Trophoblast cell (in vitro differentiated cells and primary cell): Measurements from ENCODE around the gene MAP4K3.

Experiments
- DNase-seq, 2 donors: peaks; one replicate each; pipeline ENCODE4 v3.0.0-alpha.2; 2016
- H2AFZ ChIP-seq: 2 replicates; pipeline ENCODE4 v1.6.1; 2013; ENCODE audit warnings: low read length, moderate library complexity, mild to moderate bottlenecking; ENCODE audit not compliant: insufficient read depth, poor library complexity
- H2AK5ac ChIP-seq: 2 replicates; pipeline ENCODE4 v1.6.1; 2013; ENCODE audit warnings: mild to moderate bottlenecking, low read length
- H2BK120ac ChIP-seq: 2 replicates; pipeline ENCODE4 v1.6.1; 2013; ENCODE audit warnings: low read length, mild to moderate bottlenecking, moderate library complexity; ENCODE audit not compliant: insufficient read depth, poor library complexity
- H2BK12ac ChIP-seq: 2 replicates; pipeline ENCODE4 v1.6.1; 2013; ENCODE audit warnings: mild to moderate bottlenecking, low read length, moderate library complexity
- H2BK5ac ChIP-seq: 2 replicates; pipeline ENCODE4 v1.6.1; 2013; ENCODE audit warnings: low read length, low read depth, moderate library complexity, mild to moderate bottlenecking; ENCODE audit not compliant: poor library complexity
- H3K14ac ChIP-seq: 2 replicates; pipeline ENCODE4 v1.6.1; 2013; ENCODE audit warnings: mild to moderate bottlenecking, low read length
- H3K18ac ChIP-seq: 2 replicates; pipeline ENCODE4 v1.6.1; 2013; ENCODE audit warnings: mild to moderate bottlenecking, low read length
- H3K23ac ChIP-seq: 2 replicates; pipeline ENCODE4 v1.6.1; 2013; ENCODE audit warnings: low read length
- H3K27ac ChIP-seq: 2 replicates; pipeline ENCODE4 v1.5.1; 2013; ENCODE audit warnings: low read depth, mild to moderate bottlenecking, inconsistent platforms, low read length, moderate library complexity
- H3K27me3 ChIP-seq: 2 replicates; pipeline ENCODE4 v1.6.1; 2013; ENCODE audit warnings: inconsistent platforms, mild to moderate bottlenecking, low read length, moderate library complexity; ENCODE audit not compliant: insufficient read depth
- H3K36me3 ChIP-seq, 2 experiments: 1 replicate in 1 of 2; 2 replicates in 1 of 2; pipeline ENCODE4 v1.6.1; 2013; ENCODE audit warnings: low read length in 2 of 2, mild to moderate bottlenecking in 2 of 2, moderate library complexity in 1 of 2; ENCODE audit not compliant: insufficient read depth in 2 of 2, control insufficient read depth in 1 of 2
- H3K4ac ChIP-seq: 2 replicates; pipeline ENCODE4 v1.6.1; 2013; ENCODE audit warnings: low read depth, mild to moderate bottlenecking, low read length, moderate library complexity
- H3K4me1 ChIP-seq, 2 experiments: 1 replicate in 1 of 2; 2 replicates in 1 of 2; pipeline ENCODE4 v1.6.1; 2013; ENCODE audit warnings: low read length in 2 of 2, mild to moderate bottlenecking in 2 of 2, moderate library complexity in 1 of 2; ENCODE audit not compliant: insufficient read depth in 2 of 2, control insufficient read depth in 1 of 2
- H3K4me2 ChIP-seq: 2 replicates; pipeline ENCODE4 v1.6.1; 2013; ENCODE audit warnings: inconsistent platforms, mild to moderate bottlenecking, low read length, moderate library complexity
- H3K4me3 ChIP-seq: 2 replicates; pipeline ENCODE4 v1.5.1; 2013; ENCODE audit warnings: mild to moderate bottlenecking, low read depth, low read length, inconsistent platforms
- H3K79me1 ChIP-seq: one replicate; pipeline ENCODE4 v1.6.1; 2013; ENCODE audit warnings: low read length
- H3K79me2 ChIP-seq: 2 replicates; pipeline ENCODE4 v1.6.1; 2013; ENCODE audit warnings: low read length, mild to moderate bottlenecking; ENCODE audit not compliant: control insufficient read depth, insufficient read depth, poor library complexity
- H3K9ac ChIP-seq: 2 replicates; pipeline ENCODE4 v1.6.1; 2013; ENCODE audit warnings: mild to moderate bottlenecking, low read length
- H3K9me3 ChIP-seq: 2 replicates; pipeline ENCODE4 v1.6.1; 2013; ENCODE audit warnings: low read depth, mild to moderate bottlenecking, control low read depth, inconsistent platforms, low read length; ENCODE audit not compliant: insufficient read depth
- H4K12ac ChIP-seq: 2 replicates; pipeline ENCODE4 v1.6.1; 2013; ENCODE audit warnings: low read depth, mild to moderate bottlenecking, low read length, moderate library complexity
- H4K8ac ChIP-seq: 2 replicates; pipeline ENCODE4 v1.6.1; 2013; ENCODE audit warnings: low read depth, mild to moderate bottlenecking, low read length, moderate library complexity
- H4K91ac ChIP-seq: one replicate; pipeline ENCODE4 v1.6.1; 2013; ENCODE audit warnings: low read depth, mild to moderate bottlenecking, low read length, moderate library complexity
- WGBS: extraction: QIAGEN DNeasy Blood & Tissue Kit; methylation state at CpG from one replicate; pipeline ENCODE4 v1.1.7; 2013; ENCODE audit warnings: missing lambda C conversion rate; ENCODE audit not compliant: insufficient read length, insufficient coverage; ENCODE audit errors: extremely low coverage; 5-methylcytosine and 5-hydroxymethylcytosine counted together

MAP4K3 gene

GRCh38 chr2:39413063-39413737 is 23.9 kb downstream of the MAP4K3 start:
- Histone ChIP-seq H4K91ac (no peak overlapping the region), H2BK12ac (no peak overlapping the region), H2AK5ac (no peak overlapping the region), H2BK5ac (no peak overlapping the region), H3K23ac (no peak overlapping the region), H3K79me1 (peaks cover 5% of the 10 kb centered on the region), H2AFZ (no peak overlapping the region), H3K27ac (no peak overlapping the region), H3K4me3 (no peak overlapping the region), H3K4ac (peak overlapping the region; percentile 80), H3K36me3 (no peaks in the 10 kb centered on the region), H2BK120ac (no peak overlapping the region), H3K9me3 (no peaks in the 10 kb centered on the region), H3K14ac (no peak overlapping the region), H3K27me3 (no peaks in the 10 kb centered on the region), H3K9ac (no peak overlapping the region), H3K4me1 (peaks cover 4 to 14% of the 10 kb centered on the region in 2 experiments), H4K12ac (no peak overlapping the region), H4K8ac (no peak overlapping the region), H3K18ac (no peak overlapping the region), H3K79me2 (peaks cover 4% of the 10 kb centered on the region), H3K4me2 (no peak overlapping the region)
- DNase-seq, result no peak
- no CpG with 5 or more reads among the region's 4 CpGs for WGBS

GRCh38 chr2:39411181-39411944 is 25.7 kb downstream of the MAP4K3 start:
- H3K9me3 ChIP-seq, result no peaks in the 10 kb centered on the region
- peaks cover 4% of the 10 kb centered on the region for H3K79me2 ChIP-seq
- H3K18ac ChIP-seq, result no peak overlapping the region
- no peak overlapping the region for H3K23ac ChIP-seq
- peaks cover 7 to 20% of the 10 kb centered on the region in 2 experiments for H3K4me1 ChIP-seq
- no peaks in the 10 kb centered on the region for H3K27me3 ChIP-seq
- H3K4ac ChIP-seq, result peak overlapping the region; percentile 14
- H2BK12ac ChIP-seq, result no peak overlapping the region
- H4K8ac ChIP-seq, result no peak overlapping the region
- H3K4me3 ChIP-seq, result no peak overlapping the region
- H2BK5ac ChIP-seq, result no peak overlapping the region
- H4K91ac ChIP-seq, result no peak overlapping the region
- no peak overlapping the region for H3K14ac ChIP-seq
- H3K9ac ChIP-seq, result no peak overlapping the region
- H2AK5ac ChIP-seq, result no peak overlapping the region
- peaks cover 7% of the 10 kb centered on the region for H3K79me1 ChIP-seq
- H4K12ac ChIP-seq, result no peak overlapping the region
- DNase-seq, result peak; percentile 41 to 89
- H3K27ac ChIP-seq, result peak overlapping the region; percentile 79
- H2BK120ac ChIP-seq, result no peak overlapping the region
- no peaks in the 10 kb centered on the region for H3K36me3 ChIP-seq
- WGBS, result no CpG with 5 or more reads among the region's 10 CpGs
- no peak overlapping the region for H2AFZ ChIP-seq
- H3K4me2 ChIP-seq, result no peak overlapping the region

GRCh38 chr2:39409697-39410389 is 27.2 kb downstream of the MAP4K3 start:
- no peaks in the 10 kb centered on the region for H3K36me3 ChIP-seq
- H3K14ac ChIP-seq, result no peak overlapping the region
- no peak overlapping the region for H3K4me3 ChIP-seq
- H2BK5ac ChIP-seq, result no peak overlapping the region
- no peak overlapping the region for H3K27ac ChIP-seq
- H4K91ac ChIP-seq, result no peak overlapping the region
- H3K79me1 ChIP-seq, result peaks cover 7% of the 10 kb centered on the region
- no peak overlapping the region for H2BK120ac ChIP-seq
- peaks cover 7 to 20% of the 10 kb centered on the region in 2 experiments for H3K4me1 ChIP-seq
- no peak overlapping the region for H4K8ac ChIP-seq
- H3K9me3 ChIP-seq, result no peaks in the 10 kb centered on the region
- no peak overlapping the region for H3K23ac ChIP-seq
- WGBS, result no CpG with 5 or more reads among the region's 3 CpGs
- no peak overlapping the region for H3K9ac ChIP-seq
- no peak overlapping the region for H3K4ac ChIP-seq
- peak in 1 of 2 donors; percentile 49 for DNase-seq
- peaks cover 6% of the 10 kb centered on the region for H3K79me2 ChIP-seq
- no peak overlapping the region for H3K18ac ChIP-seq
- no peak overlapping the region for H2AFZ ChIP-seq
- no peaks in the 10 kb centered on the region for H3K27me3 ChIP-seq
- no peak overlapping the region for H2BK12ac ChIP-seq
- H2AK5ac ChIP-seq, result no peak overlapping the region
- H4K12ac ChIP-seq, result no peak overlapping the region
- H3K4me2 ChIP-seq, result no peak overlapping the region

GRCh38 chr2:39408351-39409136 is 28.5 kb downstream of the MAP4K3 start:
- H4K8ac ChIP-seq, result no peak overlapping the region
- H2BK12ac ChIP-seq, result no peak overlapping the region
- H3K4me2 ChIP-seq, result no peak overlapping the region
- H3K27ac ChIP-seq, result no peak overlapping the region
- H3K23ac ChIP-seq, result no peak overlapping the region
- H2AFZ ChIP-seq, result no peak overlapping the region
- H3K27me3 ChIP-seq, result no peaks in the 10 kb centered on the region
- H3K18ac ChIP-seq, result no peak overlapping the region
- WGBS, result no CpG with 5 or more reads among the region's 3 CpGs
- H2BK5ac ChIP-seq, result no peak overlapping the region
- no peak overlapping the region for H3K14ac ChIP-seq
- no peak overlapping the region for H3K4ac ChIP-seq
- no peak overlapping the region for H2BK120ac ChIP-seq
- H2AK5ac ChIP-seq, result no peak overlapping the region
- H3K79me1 ChIP-seq, result peaks cover 10% of the 10 kb centered on the region
- no peak overlapping the region for H3K9ac ChIP-seq
- H3K9me3 ChIP-seq, result no peaks in the 10 kb centered on the region
- H3K79me2 ChIP-seq, result peaks cover 15% of the 10 kb centered on the region
- H3K4me3 ChIP-seq, result no peak overlapping the region
- H3K36me3 ChIP-seq, result peaks cover 0 to 4% of the 10 kb centered on the region in 2 experiments
- DNase-seq, result peak in 1 of 2 donors; percentile 30
- H4K12ac ChIP-seq, result no peak overlapping the region
- peaks cover 15 to 25% of the 10 kb centered on the region in 2 experiments for H3K4me1 ChIP-seq
- H4K91ac ChIP-seq, result no peak overlapping the region
